Measurements from ENCODE around the gene BPGM. TPM values are rescaled to one million over a fixed set of nuclear protein-coding genes. Genes with fewer than 3 reads are reported as not detected.

BPGM gene
- total and polyA plus RNA-seq, 2 donors (not counting 1 experiment from before 2014, with no cell fraction given): 7.0 to 9.7 TPM

GRCh38 chr7:134705716-134706115, 59.1 kb downstream of the BPGM start:
- Histone ChIP-seq H3K4me3 (ENCODE audit: control extremely low read depth in 1 of 5, extremely low read depth in 1 of 5, insufficient read depth in 1 of 5, low read depth in 2 of 5, low read length in 4 of 5) (no peak overlapping the region), H3K9ac (ENCODE audit: low read length) (no peak overlapping the region), H3K4me2 (replicated peaks; ENCODE audit: low read depth, low read length, poor library complexity, severe bottlenecking) (no peak overlapping the region), H3K36me3 (replicated peaks in 1 of 2; ENCODE audit: control extremely low read depth in 1 of 2, control insufficient read depth in 1 of 2, extremely low read depth in 1 of 2, insufficient read depth in 2 of 2, low read length in 1 of 2) (no peaks in the 10 kb centered on the region), H3K4me1 (ENCODE audit: control insufficient read depth in 2 of 2, insufficient read depth in 2 of 2, low read length in 2 of 2) (no peaks in the 10 kb centered on the region), H4K20me1 (ENCODE audit: control insufficient read depth, insufficient read depth, low read length, poor library complexity, severe bottlenecking) (no peaks in the 10 kb centered on the region), H3K9me3 (ENCODE audit: control extremely low read depth in 1 of 3, control insufficient read depth in 2 of 3, insufficient read depth in 1 of 3, low read length in 2 of 3) (no peaks in the 10 kb centered on the region), H3K27me3 (replicated peaks in 1 of 4; ENCODE audit: control extremely low read depth in 1 of 4, control insufficient read depth in 3 of 4, insufficient read depth in 4 of 4, low read length in 3 of 4) (no peaks in the 10 kb centered on the region), H2AFZ (ENCODE audit: insufficient read depth, low read depth, low read length, poor library complexity, severe bottlenecking) (no peak overlapping the region), H3K27ac (ENCODE audit: low read length in 2 of 2) (no peak overlapping the region), H3K79me2 (ENCODE audit: control insufficient read depth, insufficient read depth, low read length) (no peaks in the 10 kb centered on the region)
- Mint-ChIP-seq H3K27me3 (peaks cover 16% of the 10 kb centered on the region), H3K27ac (no peak overlapping the region), H3K9me3 (ENCODE audit: insufficient read depth) (no peaks in the 10 kb centered on the region), H3K4me1 (no peaks in the 10 kb centered on the region), H3K4me3 (no peak overlapping the region)
- WGBS (ENCODE audit: insufficient coverage): no CpG with 5 or more reads among the region's 2 CpGs
- DNase-seq (no peak), ATAC-seq (ENCODE audit: low read depth) (no peak)
- no peak for TF ChIP-seq CTCF (IDR thresholded peaks at IDR 0.05)
- no peak for TF ChIP-seq EZH2 (IDR thresholded peaks at IDR 0.05; ENCODE audit: borderline replicate concordance, insufficient read depth, low read depth, low read length, poor library complexity, severe bottlenecking)
- ChIA-PET CTCF (interaction anchor here (1.5 kb wide), 1 partner anchor 11 kb away, joined by 4 read pairs; no protein-coding TSS in a partner anchor), POLR2A (no interaction called here)
- intact Hi-C loops (cut with micrococcal nuclease): no loop called here

- no peak for ATAC-seq (ENCODE audit: low read depth)
- Mint-ChIP-seq H3K4me1 (no peaks in the 10 kb centered on the region), H3K4me3 (no peak overlapping the region), H3K27ac (no peak overlapping the region), H3K9me3 (ENCODE audit: insufficient read depth) (no peaks in the 10 kb centered on the region), H3K27me3 (peaks cover 20% of the 10 kb centered on the region)
- Histone ChIP-seq H3K79me2 (ENCODE audit: control insufficient read depth, insufficient read depth, low read length) (no peaks in the 10 kb centered on the region), H3K4me1 (ENCODE audit: control insufficient read depth in 2 of 2, insufficient read depth in 2 of 2, low read length in 2 of 2) (no peaks in the 10 kb centered on the region), H3K4me2 (replicated peaks; ENCODE audit: low read depth, low read length, poor library complexity, severe bottlenecking) (no peak overlapping the region), H2AFZ (ENCODE audit: insufficient read depth, low read depth, low read length, poor library complexity, severe bottlenecking) (no peak overlapping the region), H4K20me1 (ENCODE audit: control insufficient read depth, insufficient read depth, low read length, poor library complexity, severe bottlenecking) (no peaks in the 10 kb centered on the region), H3K9me3 (ENCODE audit: control extremely low read depth in 1 of 3, control insufficient read depth in 2 of 3, insufficient read depth in 1 of 3, low read length in 2 of 3) (no peaks in the 10 kb centered on the region), H3K27me3 (replicated peaks in 1 of 4; ENCODE audit: control extremely low read depth in 1 of 4, control insufficient read depth in 3 of 4, insufficient read depth in 4 of 4, low read length in 3 of 4) (no peaks in the 10 kb centered on the region), H3K27ac (ENCODE audit: low read length in 2 of 2) (no peak overlapping the region), H3K9ac (ENCODE audit: low read length) (no peak overlapping the region), H3K36me3 (replicated peaks in 1 of 2; ENCODE audit: control extremely low read depth in 1 of 2, control insufficient read depth in 1 of 2, extremely low read depth in 1 of 2, insufficient read depth in 2 of 2, low read length in 1 of 2) (no peaks in the 10 kb centered on the region), H3K4me3 (ENCODE audit: control extremely low read depth in 1 of 5, extremely low read depth in 1 of 5, insufficient read depth in 1 of 5, low read depth in 2 of 5, low read length in 4 of 5) (no peak overlapping the region)
- DNase-seq: no peak
- no CpG with 5 or more reads among the region's 5 CpGs for WGBS (ENCODE audit: insufficient coverage)
- CTCF ChIA-PET: interaction anchor here (1.5 kb wide), 1 partner anchor 10 kb away, joined by 4 read pairs; no protein-coding TSS in a partner anchor
- intact Hi-C loops (cut with micrococcal nuclease): no loop called here
- POLR2A ChIA-PET: no interaction called here
- TF ChIP-seq CTCF (IDR thresholded peaks at IDR 0.05) (no peak), EZH2 (IDR thresholded peaks at IDR 0.05; ENCODE audit: borderline replicate concordance, insufficient read depth, low read depth, low read length, poor library complexity, severe bottlenecking) (no peak)
Measured at GRCh38 chr7:134706468-134706867, 59.8 kb downstream of the BPGM start.
